ENCODE measurements around the gene EIPR1.

Gene EIPR1

GRCh38 chr2:3174626-3175567 lies 202.7 kb downstream of the EIPR1 start:
- FAIRE-seq (no peak), DNase-seq (ENCODE audit: insufficient read length, low spot score) (no peak)
- TF ChIP-seq POLR2A (IDR thresholded peaks at IDR 0.05; ENCODE audit: low read depth, low read length): no peak

- no peak for TF ChIP-seq POLR2A (IDR thresholded peaks at IDR 0.05; ENCODE audit: low read depth, low read length)
- no peak for FAIRE-seq
- DNase-seq (ENCODE audit: insufficient read length, low spot score): no peak
Observed at GRCh38 chr2:3173031-3173430, 204.6 kb downstream of the EIPR1 start.

GRCh38 chr2:3172265-3172935 lies 205.2 kb downstream of the EIPR1 start:
- TF ChIP-seq POLR2A (IDR thresholded peaks at IDR 0.05; ENCODE audit: low read depth, low read length): no peak
- no peak for DNase-seq (ENCODE audit: insufficient read length, low spot score)
- FAIRE-seq: no peak

- no peak for TF ChIP-seq POLR2A (IDR thresholded peaks at IDR 0.05; ENCODE audit: low read depth, low read length)
- no peak for FAIRE-seq
- no peak for DNase-seq (ENCODE audit: insufficient read length, low spot score)
Observed at GRCh38 chr2:3171564-3172264, 205.9 kb downstream of the EIPR1 start.

GRCh38 chr2:3170792-3171455 lies 206.7 kb downstream of the EIPR1 start:
- no peak for DNase-seq (ENCODE audit: insufficient read length, low spot score)
- TF ChIP-seq POLR2A (IDR thresholded peaks at IDR 0.05; ENCODE audit: low read depth, low read length): no peak
- FAIRE-seq: no peak

- no peak for FAIRE-seq
- peak; percentile 70 for DNase-seq (ENCODE audit: insufficient read length, low spot score)
- no peak for TF ChIP-seq POLR2A (IDR thresholded peaks at IDR 0.05; ENCODE audit: low read depth, low read length)
Observed at GRCh38 chr2:3169106-3169870, 208.3 kb downstream of the EIPR1 start.

GRCh38 chr2:3168230-3168891 lies 209.3 kb downstream of the EIPR1 start:
- no peak for TF ChIP-seq POLR2A (IDR thresholded peaks at IDR 0.05; ENCODE audit: low read depth, low read length)
- peak; percentile 34 for DNase-seq (ENCODE audit: insufficient read length, low spot score)
- no peak for FAIRE-seq

GRCh38 chr2:3163401-3163800 lies 214.2 kb downstream of the EIPR1 start:
- FAIRE-seq (no peak), DNase-seq (ENCODE audit: insufficient read length, low spot score) (no peak)
- TF ChIP-seq POLR2A (IDR thresholded peaks at IDR 0.05; ENCODE audit: low read depth, low read length): no peak

- FAIRE-seq: no peak
- no peak for TF ChIP-seq POLR2A (IDR thresholded peaks at IDR 0.05; ENCODE audit: low read depth, low read length)
- no peak for DNase-seq (ENCODE audit: insufficient read length, low spot score)
Observed at GRCh38 chr2:3162442-3163077, 215.1 kb downstream of the EIPR1 start.

- DNase-seq (ENCODE audit: insufficient read length, low spot score): no peak
- no peak for TF ChIP-seq POLR2A (IDR thresholded peaks at IDR 0.05; ENCODE audit: low read depth, low read length)
- FAIRE-seq: no peak
Observed at GRCh38 chr2:3160751-3161330, 216.8 kb downstream of the EIPR1 start.

GRCh38 chr2:3159782-3160545 lies 217.7 kb downstream of the EIPR1 start:
- no peak for TF ChIP-seq POLR2A (IDR thresholded peaks at IDR 0.05; ENCODE audit: low read depth, low read length)
- FAIRE-seq: no peak

More at GRCh38 chr2:3159782-3160545, 217.7 kb downstream of the EIPR1 start:
- no peak for DNase-seq (ENCODE audit: insufficient read length, low spot score)
